Ammon's horn (tissue), 1 donor: ENCODE measurements around the gene METAP2.
"Not testable (repeated sequence)": the region's sequence is repeated elsewhere in the genome, so short reads cannot be mapped to it uniquely, and the experiment has no call there.

Experiments
- DNase-seq: peaks from one replicate; pipeline ENCODE4 v3.0.0-alpha.2; 2016; ENCODE audit warnings: low spot score

The METAP2 gene

DNA sequence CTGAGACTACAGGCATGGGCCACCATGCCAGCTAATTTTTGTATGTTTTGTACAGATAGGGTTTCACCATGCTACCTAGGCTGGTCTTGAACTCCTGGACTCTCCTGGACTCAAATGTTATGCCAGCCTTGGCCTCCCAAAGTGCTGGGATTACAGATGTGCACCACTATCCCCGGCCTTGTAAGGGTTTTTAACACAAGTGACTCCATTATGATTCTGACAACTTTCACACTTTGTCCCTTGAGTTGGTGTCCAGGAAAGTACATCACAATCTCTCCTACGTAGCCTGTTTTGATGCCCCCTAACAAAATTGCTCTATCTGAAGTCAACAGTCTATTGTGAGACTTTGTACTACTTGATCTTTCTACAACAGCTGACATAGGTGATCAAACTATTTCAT, 11.4 kb upstream of the METAP2 start:
- DNase-seq = no peak

DNA sequence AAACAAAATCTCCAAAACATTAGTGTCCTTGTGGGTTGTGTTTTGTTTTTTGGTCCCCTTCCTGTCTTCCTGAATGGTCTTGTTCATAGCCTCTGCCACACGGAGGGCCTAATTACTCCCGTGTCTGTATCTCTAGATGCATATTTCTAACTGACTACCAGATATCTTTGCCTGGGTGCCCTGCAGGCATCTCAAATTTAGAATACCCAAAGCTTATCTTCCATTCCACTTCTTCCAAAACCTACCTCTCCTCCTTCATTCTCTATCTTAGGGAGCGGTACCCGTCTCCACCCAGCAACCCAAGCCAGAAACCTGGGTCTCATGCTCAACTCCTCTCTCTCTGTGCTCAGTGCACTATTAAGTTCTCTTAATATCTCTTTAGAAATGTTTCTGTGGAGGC, 10.9 kb upstream of the METAP2 start:
- DNase-seq = no peak

DNA sequence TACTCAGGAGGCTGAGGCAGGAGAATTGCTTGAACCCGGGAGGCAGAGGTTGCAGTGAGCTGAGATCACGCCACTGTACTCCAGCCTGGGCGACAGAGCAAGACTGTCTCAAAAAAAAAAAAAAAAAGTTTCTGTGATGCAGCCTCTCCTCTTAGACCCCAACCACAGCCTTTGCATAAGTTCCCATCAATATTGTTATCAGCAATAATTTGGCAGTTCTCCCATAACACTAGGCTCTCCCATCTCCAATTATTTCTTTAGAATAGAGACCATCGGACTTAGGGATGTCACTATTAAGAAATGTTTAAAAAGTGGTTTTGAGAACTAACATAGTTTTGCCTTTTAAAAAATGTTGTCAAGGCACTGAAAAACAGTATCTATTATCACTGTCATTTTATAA, 10.2 kb upstream of the METAP2 start:
- not testable (repeated sequence) for DNase-seq

DNA sequence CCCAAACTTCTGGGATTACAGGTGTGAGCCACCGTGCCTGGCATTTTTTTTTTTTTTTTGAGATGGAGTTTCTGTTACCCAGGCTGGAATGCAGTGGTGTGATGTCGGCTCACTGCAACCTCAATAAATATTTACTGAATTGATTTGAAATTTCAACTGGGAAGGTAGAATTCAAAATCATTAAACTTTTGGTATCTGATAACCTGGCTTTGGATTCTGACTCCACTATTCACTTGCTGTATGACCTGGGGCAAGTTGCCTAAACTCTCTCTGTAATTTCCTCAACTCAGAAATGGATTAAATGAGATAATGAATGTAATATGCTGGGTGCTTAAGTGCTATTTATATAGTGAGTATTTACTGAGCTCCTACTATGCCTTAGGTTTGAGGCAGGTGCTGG, 8.7 kb upstream of the METAP2 start:
- no peak for DNase-seq

DNA sequence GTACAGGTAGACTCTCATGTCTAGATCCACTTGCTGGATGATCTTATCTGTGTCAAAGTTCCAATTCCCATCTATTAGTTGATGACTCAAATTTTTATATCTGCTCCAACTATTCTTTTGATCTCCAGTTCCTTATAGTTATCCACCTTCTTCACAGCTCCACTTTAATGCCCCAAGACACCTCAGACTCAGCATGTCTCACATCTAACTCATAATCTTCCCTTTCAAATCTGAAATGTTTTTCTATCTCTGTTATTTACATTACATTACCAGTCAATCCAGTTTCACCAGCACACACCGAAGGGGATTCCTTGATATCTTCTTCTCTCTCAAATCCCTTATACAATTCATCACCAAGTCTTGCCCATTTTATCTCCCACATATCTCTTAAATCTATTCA, 3.7 kb upstream of the METAP2 start:
- DNase-seq = no peak

DNA sequence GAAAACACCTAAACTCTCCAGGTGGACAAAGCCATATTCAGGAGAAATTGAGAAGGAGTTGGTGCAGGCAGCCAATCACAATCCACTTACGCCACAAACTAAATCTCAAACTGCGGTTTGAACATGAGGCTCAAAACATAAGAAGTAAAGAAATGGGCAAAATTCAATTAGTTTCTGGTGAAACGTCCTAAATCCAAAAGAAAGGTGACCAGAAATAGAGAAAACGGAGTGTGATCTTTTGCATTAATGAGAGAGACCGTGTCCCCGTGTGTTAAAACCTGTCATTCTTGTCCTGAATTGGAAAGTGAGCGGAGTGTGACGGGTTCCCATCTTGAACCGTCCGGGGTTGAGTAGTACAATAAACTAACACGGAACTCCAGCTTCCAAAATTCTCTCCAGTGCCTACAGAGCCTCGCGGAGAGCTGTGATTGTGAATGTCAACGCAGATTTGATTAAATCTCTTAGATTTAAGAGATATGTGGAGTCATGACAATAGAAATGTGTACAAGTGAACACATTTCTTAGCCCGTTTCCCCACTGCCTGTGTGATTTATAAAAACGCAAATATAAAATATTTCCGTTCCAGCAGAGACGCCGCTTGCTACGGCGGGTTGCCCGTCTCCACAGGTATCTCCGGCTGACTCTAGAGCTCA, 595 bp upstream of the METAP2 start:
- peak; percentile 53 for DNase-seq

DNA sequence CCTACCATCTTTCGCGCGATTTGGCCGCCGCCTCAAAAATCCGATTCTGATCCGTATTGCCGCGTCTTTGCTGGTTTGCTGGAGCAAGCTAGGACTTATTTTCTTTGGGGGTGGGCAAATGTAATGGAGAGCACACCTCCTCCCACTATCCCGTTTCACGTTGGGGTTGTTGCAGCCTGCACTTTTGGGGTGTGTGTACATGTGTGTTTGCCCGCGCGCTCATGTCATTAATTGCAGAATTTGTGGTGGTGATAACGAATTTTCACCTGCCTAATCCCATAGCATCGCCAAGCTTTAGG, 657 bp downstream of the METAP2 start:
- DNase-seq = peak; percentile 14

DNA sequence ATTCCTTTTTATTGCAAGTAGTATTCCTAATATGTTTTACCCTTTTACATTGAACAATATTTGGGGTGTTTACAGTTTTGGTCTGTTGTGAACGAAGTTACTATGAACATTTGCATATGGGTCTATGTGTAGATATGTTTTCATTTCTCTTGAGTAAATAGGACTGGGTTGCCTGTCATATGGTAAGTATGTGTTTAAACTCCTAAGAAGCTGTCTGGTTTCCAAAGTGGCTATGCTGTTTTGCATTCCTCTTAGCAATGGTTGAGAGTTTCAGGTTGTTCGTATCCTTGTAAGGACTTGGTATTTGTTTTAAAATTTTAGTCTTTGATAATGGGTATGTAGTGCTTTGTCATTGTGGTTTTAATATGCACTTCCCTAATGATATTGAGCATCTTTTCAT, 6.3 kb downstream of the METAP2 start:
- no peak for DNase-seq

DNA sequence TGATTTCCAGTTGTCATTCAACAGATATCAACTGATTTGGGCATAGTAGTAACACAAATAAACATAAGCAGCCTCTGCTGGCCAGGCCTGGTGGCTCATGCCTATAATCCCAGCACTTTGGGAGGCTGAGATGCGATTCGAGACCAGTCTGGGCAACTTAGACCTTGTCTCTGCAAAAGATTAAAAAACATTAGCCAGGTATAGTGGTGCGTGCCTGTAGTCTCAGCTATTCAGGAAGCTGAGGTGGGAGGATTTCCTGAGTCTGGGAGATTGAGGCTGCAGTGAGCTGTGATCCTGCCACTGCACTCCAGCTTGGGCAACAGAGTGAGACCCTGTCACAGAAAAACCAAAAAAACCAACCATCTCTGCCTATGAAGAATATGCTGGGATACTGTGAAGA, 7.1 kb downstream of the METAP2 start:
- no peak for DNase-seq

DNA sequence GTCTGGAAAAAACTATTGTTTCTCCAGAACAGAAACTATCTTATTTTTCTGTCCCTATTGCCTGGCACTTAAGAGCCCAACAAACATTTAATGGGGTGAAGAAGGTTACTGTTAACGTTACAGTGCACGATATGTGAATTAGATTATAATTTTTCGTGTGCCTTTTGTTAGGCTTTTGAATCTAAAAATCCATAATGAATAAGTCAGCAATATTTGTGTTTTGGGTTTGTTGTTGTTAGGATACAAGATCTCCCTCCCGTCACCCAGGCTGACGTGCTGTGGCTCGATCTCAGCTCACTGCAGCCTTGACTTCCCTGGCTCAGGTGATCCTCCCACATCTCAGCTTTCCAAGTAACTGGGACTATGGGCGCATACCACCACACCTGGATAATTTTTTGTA, 7.9 kb downstream of the METAP2 start:
- no peak for DNase-seq

DNA sequence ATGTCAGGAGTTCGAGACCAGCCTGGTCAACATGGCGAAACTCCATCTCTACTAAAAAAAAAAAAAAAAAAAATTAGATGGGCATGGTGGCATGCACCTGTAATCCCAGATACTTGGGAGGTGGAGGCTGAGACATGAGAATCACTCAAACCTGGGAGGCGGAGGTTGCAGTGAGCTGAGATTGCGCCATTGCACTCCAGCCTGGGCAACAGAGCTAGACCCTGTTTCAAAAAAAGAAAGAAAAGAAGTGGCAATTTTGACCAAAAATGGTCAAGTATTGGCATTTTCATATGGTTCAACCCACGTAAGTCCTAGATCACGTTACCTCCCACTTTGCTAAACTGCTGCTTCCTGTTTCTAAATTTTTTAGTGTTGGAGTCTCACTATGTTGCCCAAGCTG, 8.6 kb downstream of the METAP2 start:
- DNase-seq = not testable (repeated sequence)

DNA sequence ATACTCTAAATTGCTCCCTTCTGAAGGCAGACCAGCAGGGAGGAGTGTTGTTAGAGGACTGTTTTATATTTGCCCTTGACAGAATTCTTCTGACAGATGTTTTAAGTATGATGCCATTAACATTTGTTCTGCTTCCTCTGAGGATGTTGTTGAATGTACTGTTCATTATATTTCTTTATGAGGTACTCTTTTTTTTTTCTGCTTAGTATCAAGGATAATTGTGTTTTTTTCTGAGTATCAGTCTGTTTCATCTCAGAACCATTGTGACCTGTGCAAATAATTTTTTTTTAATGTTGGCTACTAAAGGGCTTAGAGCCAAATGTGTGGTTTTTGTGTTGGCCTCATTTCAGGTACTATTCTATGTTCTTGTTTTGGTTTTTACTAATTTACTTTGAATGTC, 10.6 kb downstream of the METAP2 start:
- no peak for DNase-seq

DNA sequence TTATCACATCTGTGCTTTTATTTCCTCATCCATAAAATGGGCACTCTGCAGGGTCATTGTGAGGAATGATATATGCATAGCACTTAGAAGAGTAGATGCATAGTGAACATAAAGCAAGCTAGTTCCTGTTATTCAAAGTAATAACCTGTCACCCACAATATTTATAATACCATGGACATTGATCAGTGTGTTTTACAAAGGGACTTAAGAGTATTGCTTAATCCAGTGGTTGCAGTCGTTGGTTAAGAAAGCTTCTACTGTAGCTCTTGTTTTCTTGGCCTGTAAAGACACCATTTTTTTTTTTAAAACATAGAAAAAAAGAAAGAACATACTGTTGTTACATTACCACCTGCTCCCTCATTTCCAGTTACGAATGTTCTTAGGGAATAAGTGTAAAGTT, 13.1 kb downstream of the METAP2 start:
- no peak for DNase-seq

DNA sequence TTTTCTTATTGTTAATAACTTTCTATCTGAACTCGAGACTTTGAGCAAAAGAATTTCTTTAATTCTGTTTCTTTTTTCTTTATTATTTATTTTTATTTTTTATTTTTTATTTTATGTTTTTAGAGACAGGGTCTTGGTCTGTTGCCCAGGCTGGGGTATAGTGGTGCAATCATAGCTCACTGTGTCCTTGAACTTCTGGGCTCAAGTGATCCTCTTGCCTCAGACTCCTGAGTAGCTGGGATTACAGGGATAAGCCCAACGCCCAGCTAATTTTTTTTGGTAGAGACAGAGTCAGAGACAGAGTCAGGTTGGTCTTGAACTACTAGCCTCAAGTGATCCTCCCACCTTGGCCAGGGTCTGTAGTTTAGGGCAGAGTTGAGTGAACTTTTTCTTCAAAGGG, 18.5 kb downstream of the METAP2 start:
- no peak for DNase-seq

DNA sequence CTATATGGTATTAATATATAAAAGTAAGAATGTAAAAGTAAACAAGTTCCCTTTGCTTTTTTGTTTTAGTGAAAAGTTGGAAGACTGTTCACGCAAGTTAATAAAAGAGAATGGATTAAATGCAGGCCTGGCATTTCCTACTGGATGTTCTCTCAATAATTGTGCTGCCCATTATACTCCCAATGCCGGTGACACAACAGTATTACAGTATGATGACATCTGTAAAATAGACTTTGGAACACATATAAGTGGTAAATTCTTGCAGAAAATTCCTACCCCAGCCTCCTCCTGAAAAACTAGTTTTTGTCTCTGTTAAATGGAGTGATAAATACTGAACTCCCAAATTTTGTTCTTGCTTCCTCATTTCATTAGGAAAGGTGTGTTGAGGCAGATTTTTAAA, 20.9 kb downstream of the METAP2 start:
- no peak for DNase-seq

DNA sequence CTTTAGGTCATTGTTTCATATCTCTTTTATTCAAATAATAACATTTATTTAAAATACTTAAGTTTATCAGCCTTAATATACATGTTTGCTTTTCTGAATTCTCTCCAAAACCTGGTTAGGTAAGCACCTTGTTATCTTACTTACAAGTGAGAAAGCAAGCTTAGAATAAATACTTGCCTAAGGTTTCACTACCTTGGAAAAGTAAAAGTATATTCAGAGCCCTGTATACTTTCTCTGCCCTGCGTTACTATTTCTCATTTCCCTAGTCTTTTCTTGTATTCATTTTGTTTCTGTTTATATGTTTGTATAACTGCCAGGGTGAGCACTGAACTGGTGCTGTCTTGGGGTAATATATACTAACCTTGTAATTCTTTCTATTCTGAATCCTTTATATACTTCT, 21.5 kb downstream of the METAP2 start:
- no peak for DNase-seq

DNA sequence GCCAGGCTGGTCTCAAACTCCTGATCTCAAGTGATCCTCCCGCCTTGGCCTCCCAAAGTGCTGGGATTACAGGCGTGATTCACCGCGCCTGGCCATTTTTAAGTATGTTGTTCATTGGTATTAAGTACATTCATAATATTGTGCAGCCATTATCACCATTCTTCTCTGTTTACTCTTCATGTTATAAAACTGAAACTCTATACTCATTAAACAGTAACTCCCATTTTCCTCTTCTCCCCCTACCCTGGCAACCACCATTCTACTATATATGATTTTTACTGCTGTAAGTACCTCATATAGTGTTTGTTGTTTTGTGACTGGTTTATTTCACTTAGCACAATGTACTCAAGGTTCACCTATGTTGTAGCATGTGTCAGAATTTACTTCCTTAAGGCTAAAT, 23.1 kb downstream of the METAP2 start:
- no peak for DNase-seq

DNA sequence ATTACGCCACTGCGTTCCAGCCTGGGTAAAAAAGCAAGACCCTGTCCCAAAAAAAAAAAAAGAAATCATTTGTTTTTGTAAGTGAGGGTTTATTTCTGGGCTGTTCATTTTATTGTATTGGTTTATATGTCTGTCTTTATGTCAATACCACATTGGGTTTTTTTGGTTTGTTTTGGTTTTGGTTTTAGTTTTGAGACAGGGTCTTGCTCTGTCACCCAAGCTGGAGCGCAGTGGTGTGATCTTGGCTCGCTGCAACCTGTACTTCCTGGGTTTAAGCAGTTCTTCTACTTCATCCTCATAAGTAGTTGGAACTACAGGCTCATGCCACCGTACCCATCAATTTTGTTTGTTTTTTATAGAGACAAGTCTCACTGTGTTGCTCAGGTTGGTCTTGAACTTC, 25.0 kb downstream of the METAP2 start:
- no peak for DNase-seq

DNA sequence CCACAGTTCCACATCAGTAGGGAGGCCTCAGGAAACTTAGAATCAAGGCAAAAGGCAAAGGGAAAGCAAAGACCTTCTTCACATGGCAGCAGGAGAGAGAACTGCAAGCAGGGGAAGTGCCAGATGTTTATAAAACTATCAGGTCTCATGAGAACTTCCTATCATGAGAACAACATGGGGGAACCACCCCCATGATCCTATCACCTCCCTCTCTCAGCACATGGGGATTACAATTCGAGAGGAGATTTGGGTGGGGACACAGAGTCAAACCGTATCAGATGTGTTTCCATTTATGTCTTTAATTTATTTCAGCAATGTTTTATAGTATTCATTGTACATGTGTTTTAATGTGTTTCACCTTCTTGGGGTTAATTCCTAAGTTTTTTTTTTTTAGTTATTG, 25.8 kb downstream of the METAP2 start:
- no peak for DNase-seq

DNA sequence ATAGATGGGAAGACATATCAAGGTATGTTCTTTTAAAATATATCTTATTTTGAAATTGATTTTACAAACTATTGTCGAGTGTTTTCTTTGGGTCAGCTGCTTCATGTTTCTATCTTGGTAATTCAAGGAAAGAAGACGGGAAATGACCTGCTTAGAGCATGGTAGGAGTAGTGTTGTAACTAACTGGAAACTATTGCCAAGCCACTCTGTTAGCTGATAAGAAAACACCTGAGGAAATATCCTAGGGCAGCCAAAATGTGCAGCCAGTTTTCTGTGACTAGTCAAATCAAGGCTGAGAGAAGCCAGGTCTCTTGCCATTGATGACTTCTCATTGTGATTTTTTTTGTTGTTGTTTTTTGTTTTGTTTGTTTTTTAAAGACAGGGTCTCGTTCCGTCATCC, 30.2 kb downstream of the METAP2 start:
- no peak for DNase-seq

DNA sequence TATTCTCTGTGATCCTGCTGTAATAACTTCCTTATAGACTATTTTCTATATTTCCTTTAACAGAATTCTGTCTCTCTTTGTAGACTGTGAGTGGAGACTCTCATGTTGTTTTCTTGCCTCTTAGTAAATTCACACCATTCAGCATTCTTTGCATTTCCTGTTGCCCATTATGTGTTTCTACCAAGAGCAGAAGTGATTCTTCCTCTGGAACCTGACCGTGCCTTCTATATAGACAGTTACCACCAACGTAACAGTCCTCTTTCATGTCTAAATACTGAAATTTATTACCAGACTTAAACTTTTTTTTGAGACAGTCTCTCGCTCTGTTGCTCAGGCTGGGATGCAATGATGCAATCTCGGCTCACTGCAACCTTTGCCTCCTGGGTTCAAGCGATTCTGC, 31.1 kb downstream of the METAP2 start:
- DNase-seq = no peak

DNA sequence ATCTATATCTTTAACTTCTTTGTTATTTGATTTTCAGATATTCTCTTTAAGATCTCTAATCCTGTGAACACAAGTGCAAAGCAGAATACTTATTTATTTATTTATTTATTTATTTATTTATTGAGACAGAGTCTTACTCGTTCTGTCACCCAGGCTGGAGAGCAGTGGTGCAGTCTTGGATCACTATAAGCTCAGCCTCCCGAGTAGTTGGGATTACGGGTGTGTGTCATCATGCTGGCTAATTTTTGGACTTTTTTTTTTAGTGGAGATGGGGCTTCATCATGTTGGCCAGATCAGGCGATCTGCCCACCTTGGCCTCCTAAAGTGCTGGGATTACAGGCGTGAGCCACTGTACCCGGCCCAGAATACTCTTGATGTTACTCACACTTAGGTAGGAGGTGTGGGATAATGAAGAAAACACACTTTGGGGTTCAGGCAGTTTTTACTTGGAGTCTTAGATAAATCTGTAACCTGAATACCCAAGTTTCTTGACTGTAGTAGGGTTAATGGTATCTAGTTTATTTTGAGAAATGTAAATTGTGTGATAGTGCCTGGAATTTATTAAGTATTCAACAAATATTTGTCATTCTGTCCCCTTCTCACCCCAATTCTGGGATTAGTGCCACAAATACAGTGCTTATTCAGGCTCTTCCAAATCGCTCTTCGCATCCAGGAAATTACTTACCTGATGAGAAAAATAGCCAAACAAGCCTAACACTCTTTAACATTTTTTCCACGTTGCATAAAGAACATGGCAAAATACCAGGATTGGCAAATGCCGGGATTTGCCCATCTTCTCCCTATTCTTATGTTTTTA, 33.0 kb downstream of the METAP2 start:
- no peak for DNase-seq

DNA sequence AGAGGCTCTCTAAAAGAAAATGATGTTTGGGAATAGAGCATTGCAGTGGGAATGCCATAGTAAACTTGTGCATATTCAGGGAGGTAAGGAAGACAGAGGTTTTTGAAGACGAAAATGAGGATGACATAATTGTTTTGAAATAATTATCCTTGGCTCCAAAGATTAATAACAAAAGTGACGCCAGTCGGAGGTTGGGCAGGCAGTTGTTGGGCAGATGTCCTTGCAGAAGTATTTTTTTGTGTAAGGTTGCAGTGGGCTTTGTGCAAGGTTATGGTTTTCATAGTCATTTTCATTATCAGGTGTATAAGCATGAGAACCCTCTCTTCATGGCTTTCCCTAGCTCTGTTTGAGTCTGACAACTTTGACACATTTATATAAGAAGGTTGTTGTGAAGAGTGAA, 35.3 kb downstream of the METAP2 start:
- no peak for DNase-seq

DNA sequence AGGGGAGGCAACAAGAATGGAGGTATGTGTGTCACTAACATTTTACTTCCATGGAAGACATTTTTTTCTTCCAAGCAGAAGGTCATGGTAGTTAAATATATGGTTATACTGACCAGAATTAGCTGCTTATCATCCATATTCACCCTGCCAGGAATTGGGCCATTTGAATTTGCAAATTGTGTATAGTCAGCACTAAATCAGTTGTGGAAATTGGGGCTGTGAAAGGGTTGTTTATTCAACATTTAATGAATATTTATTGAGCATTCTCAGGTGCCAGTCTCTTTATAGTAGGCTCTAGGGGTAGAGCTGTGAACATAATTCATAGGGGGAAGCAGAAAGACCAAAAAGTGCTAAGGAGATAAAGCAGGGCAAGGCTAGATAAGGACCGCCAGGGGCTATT, 38.0 kb downstream of the METAP2 start:
- DNase-seq = no peak
